RWPE1 (cell line): Measurements from ENCODE around the gene LEPR.
"Not testable (repeated sequence)": the region's sequence is repeated elsewhere in the genome, so short reads cannot be mapped to it uniquely, and the experiment has no call there.

Source experiments
- CTCF ChIA-PET: fragments of 350-600 bp; sonication (Branson Sonifier 250); formaldehyde crosslinking; extraction: SDS; loops from one replicate; lab custom pipeline; 2021; lab: Yijun Ruan, JAX
- POLR2A ChIA-PET: fragments of 400-600 bp; formaldehyde crosslinking; extraction: SDS; loops from one replicate; lab custom pipeline; 2020; ENCODE audit warnings: antibody characterized with exemption; ENCODE audit not compliant: low non-redundant PET; lab: Yijun Ruan, JAX
- DNase-seq: peaks from one replicate; pipeline ENCODE4 v3.0.0; 2012; ENCODE audit warnings: low spot score
- H3K27ac ChIP-seq: fragments of 450-650 bp; 2 replicates; pipeline ENCODE4 v1.5.1; 2017
- CTCF ChIP-seq: fragments of 450-650 bp; conservative IDR thresholded peaks from 2 replicates; pipeline ENCODE4 v1.5.1; 2017; ENCODE audit warnings: low read depth, mild to moderate bottlenecking

LEPR gene

GRCh38 chr1:65420590-65421350 lies at the start of gene LEPR, which contains the start of gene LEPROT:
TSS of gene LEPR (plus strand) at chr1:65420668. CDS start at chr1:65565566, 144,898 bp downstream.
TSS of gene LEPROT (plus strand) at chr1:65420668. CDS start at chr1:65420725, 57 bp downstream.
- no peak for TF ChIP-seq CTCF
- POLR2A ChIA-PET, result interaction anchor here (0.5 kb wide), 1 partner anchor 352 kb away, joined by 4 read pairs; no protein-coding TSS in a partner anchor
- CTCF ChIA-PET, result no interaction called here
- DNase-seq, result no peak
- H3K27ac ChIP-seq, result peak within 1 kb of the TSS; percentile 98

DNA sequence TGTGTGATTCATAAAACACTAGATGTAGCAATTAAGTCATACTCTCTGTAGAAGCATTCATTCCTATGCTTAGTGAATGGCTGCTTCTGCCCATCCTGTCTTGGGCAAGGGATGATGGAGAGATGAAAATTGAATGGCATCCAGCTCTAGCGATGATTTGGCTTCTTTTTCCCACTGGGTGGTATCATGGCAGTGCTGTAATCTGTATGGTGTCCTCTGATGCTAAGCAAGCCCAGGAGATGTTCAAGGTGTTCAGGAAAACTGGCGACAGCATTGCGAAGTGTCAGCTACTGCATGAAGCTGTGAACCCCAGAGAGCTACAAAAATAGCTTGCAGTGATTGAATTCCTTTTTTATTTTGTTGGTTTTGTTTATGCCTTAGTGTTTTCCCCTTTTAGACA lies 48.9 kb upstream of the LEPR start:
- ChIA-PET POLR2A (no interaction called here), CTCF (interaction anchor here (0.5 to 1.2 kb wide), 4 partner anchors 16 to 316 kb away, joined by 3 to 5 read pairs (median 3); no protein-coding TSS in a partner anchor)
- TF ChIP-seq CTCF, result no peak
- no peak for DNase-seq
- no peak overlapping the region for H3K27ac ChIP-seq

GRCh38 chr1:65372557-65372956 lies 47.9 kb upstream of the LEPR start:
- H3K27ac ChIP-seq, result no peak overlapping the region
- ChIA-PET POLR2A (no interaction called here), CTCF (no interaction called here)
- no peak for DNase-seq
- no peak for TF ChIP-seq CTCF

DNA sequence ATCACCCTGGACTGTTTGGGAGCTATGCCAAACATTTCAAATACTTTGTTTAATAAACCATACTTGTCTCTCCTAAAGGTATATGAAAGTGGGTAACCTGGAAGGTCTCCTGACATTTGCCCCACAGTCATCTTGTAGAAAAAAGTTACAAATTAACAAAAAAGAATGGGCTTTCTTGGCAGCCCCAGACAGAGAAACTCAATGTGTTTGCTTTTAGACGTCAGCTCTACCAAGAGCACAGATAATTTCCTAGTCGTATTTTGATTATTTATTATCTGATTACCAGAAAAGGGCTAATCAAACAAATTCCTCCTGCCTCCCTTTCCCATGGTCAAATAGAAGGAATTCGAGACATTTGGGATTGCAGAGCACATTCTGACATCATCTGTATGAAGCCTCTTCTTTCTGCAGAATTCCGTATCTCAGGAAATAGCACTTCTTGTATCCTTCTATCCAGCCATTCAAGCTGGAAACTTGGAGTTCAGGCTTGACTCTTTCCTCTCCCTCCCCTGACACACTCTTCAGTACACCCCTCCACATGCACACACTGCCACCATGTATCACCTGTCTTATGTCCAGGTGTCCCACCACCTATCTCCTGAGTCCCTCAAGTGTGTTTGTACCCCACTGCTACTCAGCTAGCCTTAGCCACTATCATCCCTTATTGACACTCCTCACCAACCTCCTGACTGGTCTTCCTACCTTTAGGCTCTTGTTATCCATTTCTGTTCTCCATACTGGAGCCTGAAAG lies 42.8 kb upstream of the LEPR start:
- no peak for DNase-seq
- no peak for TF ChIP-seq CTCF
- CTCF ChIA-PET, result no interaction called here
- POLR2A ChIA-PET, result no interaction called here
- H3K27ac ChIP-seq, result no peak overlapping the region

- no peak for DNase-seq
- H3K27ac ChIP-seq, result no peak overlapping the region
- ChIA-PET POLR2A (no interaction called here), CTCF (no interaction called here)
- no peak for TF ChIP-seq CTCF
Measured at GRCh38 chr1:65378247-65378946, 42.1 kb upstream of the LEPR start.

- H3K27ac ChIP-seq, CTCF ChIA-PET, POLR2A ChIA-PET, DNase-seq: not testable (repeated sequence)
Measured at GRCh38 chr1:65384426-65384825, 36.0 kb upstream of the LEPR start.
